HepG2 (cell line): ENCODE results near the gene GNAL. TPM values are rescaled to one million over a fixed set of nuclear protein-coding genes. Genes with fewer than 3 reads are reported as not detected.

Experiments used
- ATAC-seq: fragments of 200-7000 bp; cut with Tn5 transposase; 3 replicates; pipeline ENCODE4 v1.9.1; 2020; ENCODE audit warnings: mild to moderate bottlenecking, moderate library complexity
- BruUV-seq: library from RNA; stranded (reverse); fragments of 400-500 nt; replicated peaks from 2 replicates; lab custom pipeline; 2021; lab: Mats Ljungman, UMichigan
- CTCF ChIA-PET: fragments of 300-600 bp; formaldehyde crosslinking; extraction: SDS; loops from one replicate; lab custom pipeline; 2021; ENCODE audit warnings: low total read pairs, inconsistent platforms, low intra/inter-chr PET ratio; lab: Yijun Ruan, JAX
- POLR2A ChIA-PET: fragments of 350-600 bp; sonication (Branson Sonifier 250); formaldehyde crosslinking; loops from one replicate; lab custom pipeline; 2020; ENCODE audit warnings: antibody characterized with exemption, inconsistent platforms; lab: Yijun Ruan, JAX
- DNase-seq: peaks from one replicate; pipeline ENCODE4 v3.0.0-alpha.2; 2015; ENCODE audit warnings: low spot score
- FAIRE-seq: peaks from 3 replicates; lab custom pipeline; 2011; peaks lifted over from hg19 to GRCh38; lab: Jason Lieb, UNC
- H2AFZ ChIP-seq: one replicate; pipeline ENCODE4 v1.6.1; 2011; ENCODE audit warnings: low read length, inconsistent platforms
- H3K27ac ChIP-seq: fragments of 300-600 bp; 3 replicates; pipeline ENCODE4 v1.8.0; 2011; ENCODE audit warnings: mixed run types, mild to moderate bottlenecking, mixed read lengths, low read length, inconsistent platforms; ENCODE audit not compliant: insufficient read depth; ENCODE audit errors: extremely low read length
- H3K27me3 ChIP-seq, 2 experiments: fragments of 200-600 bp in 1 of 2; 2 replicates in 1 of 2; 3 replicates in 1 of 2; pipeline versions ENCODE4 v1.6.0 to v1.8.0; 2011; ENCODE audit warnings: low read length in 2 of 2, mild to moderate bottlenecking in 2 of 2, moderate library complexity in 2 of 2, inconsistent platforms in 1 of 2; ENCODE audit not compliant: insufficient read depth in 2 of 2, control insufficient read depth in 1 of 2
- H3K36me3 ChIP-seq, 2 experiments: fragments of 200-600 bp in 1 of 2; replicated peaks in 1 of 2; 2 replicates in 1 of 2; 3 replicates in 1 of 2; pipeline versions ENCODE4 v1.5.1 to v1.8.0; 2011; ENCODE audit warnings: low read length in 2 of 2, inconsistent platforms in 1 of 2; ENCODE audit not compliant: insufficient read depth in 2 of 2, control insufficient read depth in 1 of 2
- H3K4me1 ChIP-seq: 2 replicates; pipeline ENCODE4 v1.5.1; 2012; ENCODE audit warnings: low read length, inconsistent platforms; ENCODE audit not compliant: insufficient read depth
- H3K4me2 ChIP-seq: 2 replicates; pipeline ENCODE4 v1.6.0; 2011; ENCODE audit warnings: low read depth, low read length, inconsistent platforms
- H3K4me3 ChIP-seq, 3 experiments: fragments of 200-600 bp in 1 of 3; sonication (generic), shearing (Covaris generic) in 1 of 3; replicated peaks in 1 of 3; 2 replicates each; pipeline ENCODE4 v1.5.1; 2011 to 2016; ENCODE audit warnings: low read length in 3 of 3, inconsistent platforms in 2 of 3, low read depth in 2 of 3, mild to moderate bottlenecking in 2 of 3, control low read depth in 1 of 3, mixed read lengths in 1 of 3; ENCODE audit not compliant: insufficient read depth in 1 of 3
- H3K79me2 ChIP-seq: one replicate; pipeline ENCODE4 v1.6.1; 2011; ENCODE audit warnings: low read length, inconsistent platforms; ENCODE audit not compliant: insufficient read depth
- H3K9ac ChIP-seq: 2 replicates; pipeline ENCODE4 v1.6.0; 2011; ENCODE audit warnings: mild to moderate bottlenecking, low read depth, low read length, inconsistent platforms; ENCODE audit not compliant: insufficient read depth
- H3K9me3 ChIP-seq: 2 replicates; pipeline ENCODE4 v1.5.1; 2012; ENCODE audit warnings: mild to moderate bottlenecking, low read length
- H4K20me1 ChIP-seq: 2 replicates; pipeline ENCODE4 v1.6.0; 2011; ENCODE audit warnings: inconsistent platforms, mild to moderate bottlenecking, low read length, moderate library complexity; ENCODE audit not compliant: insufficient read depth
- BRF2 ChIP-seq: sonication (generic); formaldehyde crosslinking; IDR thresholded peaks from 2 replicates; pipeline ENCODE4 v1.8.1; 2022; ENCODE audit warnings: mild to moderate bottlenecking, missing genetic modification reagents
- CEBPB ChIP-seq: IDR thresholded peaks from 2 replicates; pipeline ENCODE4 v1.6.1; 2011; ENCODE audit warnings: low read depth, low read length, improper control_type of control experiment, borderline replicate concordance
- EHMT2 ChIP-seq: fragments of 200-600 bp; sonication (generic); IDR thresholded peaks from 2 replicates; pipeline ENCODE4 v1.7.0; 2017; ENCODE audit warnings: antibody characterized with exemption, low read depth, low read length, borderline replicate concordance
- HDAC6 ChIP-seq: fragments of 200-600 bp; sonication (generic); IDR thresholded peaks from 2 replicates; pipeline ENCODE4 v1.7.0; 2017; ENCODE audit warnings: mild to moderate bottlenecking, antibody characterized with exemption, low read length, low read depth
- MXD1 ChIP-seq: sonication (generic); formaldehyde crosslinking; IDR thresholded peaks from 2 replicates; pipeline ENCODE4 v1.4.0; 2020; ENCODE audit warnings: mild to moderate bottlenecking, missing genetic modification reagents
- SIN3A ChIP-seq: IDR thresholded peaks from 2 replicates; pipeline ENCODE4 v1.6.1; 2011; ENCODE audit warnings: low read depth, mild to moderate bottlenecking, control low read depth, low read length, borderline replicate concordance
- SUZ12 ChIP-seq: fragments of 150-350 bp; IDR thresholded peaks from 2 replicates; pipeline ENCODE4 v1.6.1; 2014; ENCODE audit warnings: low read depth, low read length
- TFAP4 ChIP-seq: sonication (generic); IDR thresholded peaks from 2 replicates; pipeline ENCODE4 v1.6.1; 2016; ENCODE audit warnings: low read depth, borderline replicate concordance
- ZHX2 ChIP-seq, 2 experiments: sonication (generic) in 1 of 2; formaldehyde crosslinking in 1 of 2; IDR thresholded peaks; 2 replicates each; pipeline versions ENCODE4 v1.6.1 to v1.9.0; 2014 to 2022; ENCODE audit warnings: antibody characterized with exemption in 1 of 2, borderline replicate concordance in 1 of 2, inconsistent platforms in 1 of 2, low read depth in 1 of 2, missing genetic modification reagents in 1 of 2
- ZNF614 ChIP-seq: IDR thresholded peaks from 2 replicates; pipeline ENCODE4 v1.6.1; 2018; ENCODE audit warnings: missing biosample characterization, missing genetic modification reagents, inconsistent platforms, borderline replicate concordance
- ZNF7 ChIP-seq: IDR thresholded peaks from 2 replicates; pipeline ENCODE4 v1.6.1; 2016; ENCODE audit warnings: missing biosample characterization, missing genetic modification reagents
- ZNF770 ChIP-seq: sonication (generic); formaldehyde crosslinking; IDR thresholded peaks from 2 replicates; pipeline ENCODE4 v1.5.0; 2020; ENCODE audit warnings: mild to moderate bottlenecking, missing genetic modification reagents
- WGBS: methylation state at CpG from one replicate; pipeline ENCODE4 v1.1.6; 2017; ENCODE audit warnings: low lambda C conversion rate; 5-methylcytosine and 5-hydroxymethylcytosine counted together
- in situ Hi-C: cut with HindIII; loops from 2 replicates; pipeline ENCODE4 v1.10.0; 2017; ENCODE audit warnings: low pct_unique_long_range_greater_than_20kb; ENCODE audit not compliant: extremely low pct_ligation_motif_present
- intact Hi-C: fragments of 100-400 bp; cut with micrococcal nuclease; formaldehyde crosslinking; loops from one replicate; pipeline ENCODE4 v1.10.0; 2022; ENCODE audit not compliant: unreplicated experiment
- polyA plus RNA-seq, 8 experiments: library from polyadenylated mRNA; depleted of rRNA in 3 of 8; stranded (reverse) in 7 of 8; unstranded in 1 of 8; fragments of >200 nt; fragmentation: Illumina TruSeq in 4 of 8; extraction: Trizol in 4 of 8; gene quantifications; 2 replicates each; pipeline versions ENCODE4 v1.2.1 to v1.2.3, GENCODE V29; 2011 to 2016; ENCODE audit warnings: low read depth in 4 of 8, missing spikeins in 1 of 8, mixed read lengths in 1 of 8; ENCODE audit not compliant: insufficient read depth in 1 of 8
- total RNA-seq, 5 experiments: library from RNA; depleted of rRNA; stranded (reverse); fragments of >200 nt; fragmentation: Illumina TruSeq; extraction: Trizol; gene quantifications; 2 replicates each; pipeline ENCODE4 v1.2.3, GENCODE V29; 2016; ENCODE audit warnings: low read depth in 1 of 5

Gene GNAL
- total and polyA plus RNA-seq, 2 of the 13 experiments (the other 11 are each of a cell fraction or from before 2014, with no cell fraction given), result 0.87 to 1.4 TPM

GRCh38 chr18:11741505-11742145, 52.6 kb downstream of the GNAL start:
- H2AFZ ChIP-seq, result no peak overlapping the region
- H3K9ac ChIP-seq, result no peak overlapping the region
- WGBS, result 41% methylated on average over 5 of the region's 5 CpGs
- BruUV-seq, result no TSS peak
- no peaks in the 10 kb centered on the region for H3K4me1 ChIP-seq
- no peaks in the 10 kb centered on the region for H3K79me2 ChIP-seq
- DNase-seq (peak; percentile 11), ATAC-seq (peak; percentile 58; the same call in 2 of the 3 replicates), FAIRE-seq (peak; percentile 18)
- H3K4me3 ChIP-seq, result no peak overlapping the region
- H3K4me2 ChIP-seq, result no peak overlapping the region
- POLR2A ChIA-PET, result no interaction called here
- H3K36me3 ChIP-seq, result no peaks in the 10 kb centered on the region
- peaks cover 2 to 31% of the 10 kb centered on the region in 2 experiments for H3K27me3 ChIP-seq
- H3K27ac ChIP-seq, result no peak overlapping the region
- no peaks in the 10 kb centered on the region for H4K20me1 ChIP-seq
- in situ Hi-C loops, result no loop called here
- CTCF ChIA-PET, result interaction anchor here (1.3 to 1.5 kb wide), 2 partner anchors 9 to 86 kb away, joined by 4 to 6 read pairs; no protein-coding TSS in a partner anchor
- intact Hi-C loops, result loop anchor here (10.0 kb wide), 1 partner anchor 87 kb away; no protein-coding TSS in a partner anchor
- H3K9me3 ChIP-seq, result no peaks in the 10 kb centered on the region
- TF ChIP-seq TFAP4 (no peak), SIN3A (no peak), ZHX2 (IDR thresholded peaks at IDR 0.05; ENCODE audit: low read depth) (no peak), ZHX2 (CRISPR knock-in tag; IDR thresholded peaks at IDR 0.05; ENCODE audit: borderline replicate concordance) (no peak), ZNF770 (CRISPR knock-in tag) (no peak), EHMT2 (no peak), MXD1 (CRISPR knock-in tag) (no peak), ZNF614 (CRISPR knock-in tag) (no peak), ZNF7 (no peak), SUZ12 (no peak), BRF2 (no peak), HDAC6 (no peak), CEBPB (peak; percentile 16; the same call in 1 of the 2 replicates)
